ENCODE data around the gene PGM1. TPM values are rescaled to one million over a fixed set of nuclear protein-coding genes. Genes with fewer than 3 reads are reported as not detected.

The PGM1 gene
- total RNA-seq, 1 experiment from 2014 or later: 124 TPM

DNA sequence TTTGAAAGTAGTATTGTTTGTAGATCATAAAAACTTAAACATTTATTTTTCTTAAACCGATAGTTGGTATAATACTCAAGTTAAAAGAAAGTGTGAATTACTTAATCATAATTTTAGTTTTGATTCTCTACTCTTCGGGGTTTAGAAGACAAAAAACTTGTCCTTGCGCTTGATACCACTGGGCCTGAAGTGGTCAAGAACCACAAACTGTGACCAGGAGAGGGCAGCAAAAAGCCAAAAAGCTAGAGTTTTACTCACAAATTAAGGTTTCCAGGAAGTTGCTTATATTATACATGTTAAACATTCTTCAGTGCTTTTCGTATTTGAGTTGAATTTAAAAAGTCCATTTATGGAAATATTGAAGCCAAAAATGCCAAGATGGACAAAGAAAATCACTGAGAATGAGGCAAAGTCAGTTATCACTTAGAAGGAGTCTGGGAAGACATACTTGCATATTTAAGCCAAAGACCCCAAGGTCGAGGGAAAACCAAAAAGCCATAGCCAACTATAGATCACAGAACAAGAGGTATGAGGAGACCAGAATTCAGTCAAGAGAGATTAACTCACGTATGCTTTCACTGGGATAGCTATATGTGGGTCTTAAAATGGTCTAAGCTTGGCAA lies 35.7 kb upstream of the PGM1 start:
- POLR2A ChIA-PET (ENCODE audit: unreplicated experiment): interaction anchor here (0.7 kb wide), 1 partner anchor 115 kb away, joined by 4 read pairs; no protein-coding TSS in a partner anchor
- Histone ChIP-seq H3K36me3 (ENCODE audit: low read depth, low read length) (no peaks in the 10 kb centered on the region), H3K9me3 (ENCODE audit: low read length) (no peaks in the 10 kb centered on the region), H3F3A (ENCODE audit: low read length, unreplicated experiment) (no peaks in the 10 kb centered on the region), H4K20me1 (ENCODE audit: low read length) (no peaks in the 10 kb centered on the region), H3K9me2 (replicated peaks; ENCODE audit: low read length) (no peaks in the 10 kb centered on the region), H3K27ac (ENCODE audit: low read length) (no peak overlapping the region), H3K79me2 (ENCODE audit: low read length) (no peaks in the 10 kb centered on the region), H3K4me1 (ENCODE audit: insufficient read depth, low read length) (no peaks in the 10 kb centered on the region), H3K4me2 (ENCODE audit: low read length) (no peak overlapping the region), H3K4me3 (ENCODE audit: low read length) (no peak overlapping the region), H3K27me3 (ENCODE audit: low read length) (no peaks in the 10 kb centered on the region), H2AFZ (ENCODE audit: low read length) (0 out of 2 replicates have a peak overlapping the region, but pooled peaks have one; percentile 2), H3K9ac (ENCODE audit: low read length) (no peak overlapping the region)
- BruUV-seq (replicated peaks): no TSS peak
- DNase-seq: peak; percentile 75
- TF ChIP-seq EZH2 (IDR thresholded peaks at IDR 0.05; ENCODE audit: low read length, unreplicated experiment) (no peak), CTCF (conservative IDR thresholded peaks at IDR 0.05; ENCODE audit: low read depth, low read length) (peak; percentile 87), EZH2phosphoT487 (IDR thresholded peaks at IDR 0.05; ENCODE audit: borderline replicate concordance, low read length) (no peak)
- peak; percentile 73 for ATAC-seq
- CTCF ChIA-PET: interaction anchor here (0.5 to 0.8 kb wide), 5 partner anchors 41 to 1521 kb away, joined by 3 to 4 read pairs (median 4); no protein-coding TSS in a partner anchor
- intact Hi-C loops (cut with micrococcal nuclease): loop anchor here (1.0 kb wide), 1 partner anchor 689 kb away; no protein-coding TSS in a partner anchor

DNA sequence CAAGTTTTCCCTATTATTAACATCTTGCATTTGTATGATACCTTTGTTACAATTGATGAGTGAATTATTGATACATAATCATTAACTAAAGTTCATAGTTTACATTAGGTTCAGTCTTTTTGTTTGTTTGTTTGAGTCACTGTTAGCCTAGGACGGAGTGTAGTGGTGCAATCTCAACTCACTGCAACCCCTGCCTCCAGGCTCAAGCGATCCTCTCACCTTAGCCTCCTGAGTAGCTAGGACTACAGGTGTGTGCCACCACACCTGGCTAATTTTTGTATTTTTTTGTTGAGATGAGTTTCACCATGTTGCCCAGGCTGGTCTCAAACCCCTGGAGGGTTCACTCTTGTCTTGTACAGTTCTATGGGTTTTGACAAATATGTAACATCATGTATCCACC lies 33.9 kb upstream of the PGM1 start:
- H3K4me2 ChIP-seq (ENCODE audit: low read length): no peak overlapping the region
- no peaks in the 10 kb centered on the region for H3K79me2 ChIP-seq (ENCODE audit: low read length)
- H3K27me3 ChIP-seq (ENCODE audit: low read length): no peaks in the 10 kb centered on the region
- H3K9me2 ChIP-seq (replicated peaks; ENCODE audit: low read length): no peaks in the 10 kb centered on the region
- H3K36me3 ChIP-seq (ENCODE audit: low read depth, low read length): no peaks in the 10 kb centered on the region
- H3K4me3 ChIP-seq (ENCODE audit: low read length): no peak overlapping the region
- no TSS peak for BruUV-seq (replicated peaks)
- POLR2A ChIA-PET (ENCODE audit: unreplicated experiment): no interaction called here
- no peak overlapping the region for H2AFZ ChIP-seq (ENCODE audit: low read length)
- H4K20me1 ChIP-seq (ENCODE audit: low read length): no peaks in the 10 kb centered on the region
- no peaks in the 10 kb centered on the region for H3K9me3 ChIP-seq (ENCODE audit: low read length)
- ATAC-seq (no peak), DNase-seq (no peak)
- TF ChIP-seq EZH2phosphoT487 (IDR thresholded peaks at IDR 0.05; ENCODE audit: borderline replicate concordance, low read length): no peak
- TF ChIP-seq EZH2 (IDR thresholded peaks at IDR 0.05; ENCODE audit: low read length, unreplicated experiment): no peak
- TF ChIP-seq CTCF (conservative IDR thresholded peaks at IDR 0.05; ENCODE audit: low read depth, low read length): no peak
- CTCF ChIA-PET: no interaction called here
- H3K27ac ChIP-seq (ENCODE audit: low read length): no peak overlapping the region
- no peaks in the 10 kb centered on the region for H3F3A ChIP-seq (ENCODE audit: low read length, unreplicated experiment)
- no peak overlapping the region for H3K9ac ChIP-seq (ENCODE audit: low read length)
- no peaks in the 10 kb centered on the region for H3K4me1 ChIP-seq (ENCODE audit: insufficient read depth, low read length)
- intact Hi-C loops (cut with micrococcal nuclease): no loop called here

DNA sequence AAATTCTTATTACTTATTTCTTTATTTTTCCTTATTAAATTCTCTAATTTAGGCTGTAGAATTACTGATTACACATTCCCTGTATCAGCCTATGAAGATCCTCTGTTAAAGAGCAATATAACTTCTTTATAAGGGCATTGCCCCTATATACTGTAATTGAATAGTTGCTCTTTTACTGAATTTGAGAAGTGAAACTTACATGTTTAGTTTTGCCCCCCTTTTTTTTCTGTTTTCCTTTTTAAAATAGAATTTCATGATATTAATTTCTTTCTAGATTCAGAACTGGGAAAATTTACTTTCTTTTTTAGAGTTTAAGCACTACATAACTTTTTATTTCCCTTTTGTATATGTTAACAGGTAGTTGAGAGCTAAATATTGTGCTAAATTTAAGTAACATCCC lies 29.5 kb upstream of the PGM1 start:
- ATAC-seq (no peak), DNase-seq (no peak)
- no TSS peak for BruUV-seq (replicated peaks)
- Histone ChIP-seq H3K4me1 (ENCODE audit: insufficient read depth, low read length) (no peaks in the 10 kb centered on the region), H3F3A (ENCODE audit: low read length, unreplicated experiment) (no peaks in the 10 kb centered on the region), H3K9ac (ENCODE audit: low read length) (no peak overlapping the region), H2AFZ (ENCODE audit: low read length) (no peak overlapping the region), H3K79me2 (ENCODE audit: low read length) (no peaks in the 10 kb centered on the region), H3K36me3 (ENCODE audit: low read depth, low read length) (no peaks in the 10 kb centered on the region), H3K4me3 (ENCODE audit: low read length) (no peak overlapping the region), H4K20me1 (ENCODE audit: low read length) (no peaks in the 10 kb centered on the region), H3K27ac (ENCODE audit: low read length) (no peak overlapping the region), H3K9me3 (ENCODE audit: low read length) (no peaks in the 10 kb centered on the region), H3K9me2 (replicated peaks; ENCODE audit: low read length) (no peaks in the 10 kb centered on the region), H3K4me2 (ENCODE audit: low read length) (no peak overlapping the region), H3K27me3 (ENCODE audit: low read length) (no peaks in the 10 kb centered on the region)
- intact Hi-C loops (cut with micrococcal nuclease): no loop called here
- TF ChIP-seq EZH2 (IDR thresholded peaks at IDR 0.05; ENCODE audit: low read length, unreplicated experiment): no peak
- TF ChIP-seq EZH2phosphoT487 (IDR thresholded peaks at IDR 0.05; ENCODE audit: borderline replicate concordance, low read length): no peak
- TF ChIP-seq CTCF (conservative IDR thresholded peaks at IDR 0.05; ENCODE audit: low read depth, low read length): no peak
- POLR2A ChIA-PET (ENCODE audit: unreplicated experiment): no interaction called here
- CTCF ChIA-PET: no interaction called here

All from PC-3 (cell line).